ENCODE data around the gene LTB4R. TPM values are rescaled to one million over a fixed set of nuclear protein-coding genes. Genes with fewer than 3 reads are reported as not detected.

LTB4R gene
- total RNA-seq, 6 donors from 2014 or later = 11.1 to 71.2 (median 17.7) TPM

- peak overlapping the region; percentile 96 to 99 (median 97) for H3K27ac ChIP-seq
- ATAC-seq (ENCODE audit: low FRiP score in 2 of 2) (peak; percentile 14 to 71), DNase-seq (peak in 1 of 2 donors; percentile 79)
- no peak overlapping the region for H3K4me3 ChIP-seq
- H3K9me3 ChIP-seq = no peaks in the 10 kb centered on the region
- peaks cover 0 to 8% (median 5%) of the 10 kb centered on the region in 4 donors for H3K36me3 ChIP-seq
- WGBS, 2 donors = 39 to 44% methylated on average over 3 of the region's 3 CpGs
- peak in 1 of 4 donors; percentile 36 for TF ChIP-seq POLR2A (IDR thresholded peaks at IDR 0.05)
- TF ChIP-seq EP300 (IDR thresholded peaks at IDR 0.05) = peak in 2 of 4 donors; percentile 37 to 90
- TF ChIP-seq CTCF (IDR thresholded peaks at IDR 0.05) = no peak
- TF ChIP-seq POLR2AphosphoS5 (IDR thresholded peaks at IDR 0.05) = peak; percentile 52 to 74
- peaks cover 19 to 57% (median 53%) of the 10 kb centered on the region in 4 donors for H3K4me1 ChIP-seq
- no peaks in the 10 kb centered on the region for H3K27me3 ChIP-seq
These were observed 37.2 kb upstream of the LTB4R start for GRCh38 chr14:24274101-24274543.

- WGBS, 2 donors = 87 to 89% methylated on average over 6 of the region's 6 CpGs
- H3K4me3 ChIP-seq = no peak overlapping the region
- DNase-seq = no peak
- ATAC-seq (ENCODE audit: low FRiP score in 2 of 2) = no peak
- H3K9me3 ChIP-seq = no peaks in the 10 kb centered on the region
- no peaks in the 10 kb centered on the region for H3K36me3 ChIP-seq
- H3K27me3 ChIP-seq = no peaks in the 10 kb centered on the region
- peak overlapping the region in 2 of 4 donors; percentile 72 to 73 for H3K27ac ChIP-seq
- peaks cover 16 to 51% (median 49%) of the 10 kb centered on the region in 4 donors for H3K4me1 ChIP-seq
- TF ChIP-seq POLR2AphosphoS5 (IDR thresholded peaks at IDR 0.05) (no peak), POLR2A (IDR thresholded peaks at IDR 0.05) (no peak), EP300 (IDR thresholded peaks at IDR 0.05) (no peak), CTCF (IDR thresholded peaks at IDR 0.05) (no peak)
These were observed 34.2 kb upstream of the LTB4R start for GRCh38 chr14:24277071-24277470.

- peak; percentile 31 to 62 for ATAC-seq (ENCODE audit: low FRiP score in 2 of 2)
- H3K4me1 ChIP-seq = peaks cover 11 to 46% (median 44%) of the 10 kb centered on the region in 4 donors
These were observed 33.5 kb upstream of the LTB4R start for GRCh38 chr14:24277606-24278321.

GRCh38 chr14:24278424-24278823, 32.9 kb upstream of the LTB4R start:
- H3K9me3 ChIP-seq = no peaks in the 10 kb centered on the region
- H3K27me3 ChIP-seq = no peaks in the 10 kb centered on the region
- H3K4me1 ChIP-seq = peaks cover 9 to 40% (median 37%) of the 10 kb centered on the region in 4 donors
- no peak for TF ChIP-seq POLR2AphosphoS5 (IDR thresholded peaks at IDR 0.05)
- TF ChIP-seq POLR2A (IDR thresholded peaks at IDR 0.05) = no peak
- no peak for TF ChIP-seq CTCF (IDR thresholded peaks at IDR 0.05)
- no peak for TF ChIP-seq EP300 (IDR thresholded peaks at IDR 0.05)
- H3K27ac ChIP-seq = peak overlapping the region in 2 of 4 donors; percentile 72 to 73
- no peaks in the 10 kb centered on the region for H3K36me3 ChIP-seq
- no peak for DNase-seq
- H3K4me3 ChIP-seq = no peak overlapping the region
- 88 to 91% methylated on average over 5 of the region's 5 CpGs for WGBS, 2 donors
- no peak for ATAC-seq (ENCODE audit: low FRiP score in 2 of 2)

More at GRCh38 chr14:24277606-24278321, 33.5 kb upstream of the LTB4R start:
- Histone ChIP-seq H3K9me3 (no peaks in the 10 kb centered on the region), H3K36me3 (no peaks in the 10 kb centered on the region), H3K27ac (peak overlapping the region in 3 of 4 donors; percentile 48 to 73 (median 72)), H3K4me3 (no peak overlapping the region), H3K27me3 (no peaks in the 10 kb centered on the region)
- peak in 1 of 2 donors; percentile 68 for DNase-seq
- 66 to 67% methylated on average over 11 of the region's 11 CpGs for WGBS, 2 donors
- no peak for TF ChIP-seq CTCF (IDR thresholded peaks at IDR 0.05)
- peak; percentile 15 to 39 for TF ChIP-seq POLR2AphosphoS5 (IDR thresholded peaks at IDR 0.05)
- no peak for TF ChIP-seq EP300 (IDR thresholded peaks at IDR 0.05)
- TF ChIP-seq POLR2A (IDR thresholded peaks at IDR 0.05) = no peak

Data from upper lobe of left lung (tissue), 6 donors.